Neutrophil (primary cell): ENCODE measurements around the gene SETD4.

ENCODE experiments used
- H3K27ac ChIP-seq: fragments of 200-600 bp; sonication (generic); 2 replicates; pipeline ENCODE4 v1.5.1; 2016; ENCODE audit warnings: mild to moderate bottlenecking, moderate library complexity
- H3K27me3 ChIP-seq: fragments of 200-600 bp; sonication (generic); 2 replicates; pipeline ENCODE4 v1.6.0; 2016; ENCODE audit warnings: mild to moderate bottlenecking
- H3K36me3 ChIP-seq: fragments of 200-600 bp; sonication (generic); 2 replicates; pipeline ENCODE4 v1.5.1; 2017
- H3K4me1 ChIP-seq, 2 experiments: fragments of 200-600 bp in 1 of 2; sonication (generic) in 1 of 2; 1 replicate in 1 of 2; 2 replicates in 1 of 2; pipeline versions ENCODE4 v1.5.1 to v1.6.1; 2013 to 2016; ENCODE audit warnings: low read depth in 1 of 2, low read length in 1 of 2, mild to moderate bottlenecking in 1 of 2, moderate library complexity in 1 of 2; ENCODE audit not compliant: control insufficient read depth in 1 of 2, insufficient read depth in 1 of 2
- H3K4me3 ChIP-seq, 2 experiments: fragments of 200-600 bp in 1 of 2; sonication (generic) in 1 of 2; 1 replicate in 1 of 2; 2 replicates in 1 of 2; pipeline ENCODE4 v1.5.1; 2013 to 2016; ENCODE audit warnings: low read depth in 1 of 2, low read length in 1 of 2, mild to moderate bottlenecking in 1 of 2, moderate library complexity in 1 of 2
- H3K9me3 ChIP-seq: fragments of 200-600 bp; sonication (generic); 2 replicates; pipeline ENCODE4 v1.5.1; 2016
- CTCF ChIP-seq: fragments of 200-600 bp; sonication (generic); IDR thresholded peaks from 2 replicates; pipeline ENCODE4 v1.5.1; 2016; ENCODE audit warnings: antibody characterized with exemption

SETD4 gene

GRCh38 chr21:36064085-36064460 lies 3.7 kb upstream of the SETD4 start:
- H3K36me3 ChIP-seq = no peaks in the 10 kb centered on the region
- H3K27ac ChIP-seq = no peak overlapping the region
- no peak overlapping the region for H3K4me3 ChIP-seq
- peaks cover 13 to 18% of the 10 kb centered on the region in 2 experiments for H3K4me1 ChIP-seq
- TF ChIP-seq CTCF = no peak
- H3K9me3 ChIP-seq = no peaks in the 10 kb centered on the region
- no peaks in the 10 kb centered on the region for H3K27me3 ChIP-seq

GRCh38 chr21:36063375-36064084 lies 3.2 kb upstream of the SETD4 start:
- Histone ChIP-seq H3K27me3 (no peaks in the 10 kb centered on the region), H3K36me3 (no peaks in the 10 kb centered on the region), H3K27ac (no peak overlapping the region), H3K4me3 (no peak overlapping the region), H3K9me3 (no peaks in the 10 kb centered on the region), H3K4me1 (peaks cover 13 to 17% of the 10 kb centered on the region in 2 experiments)
- TF ChIP-seq CTCF = no peak

GRCh38 chr21:36061445-36061844 lies 1.1 kb upstream of the SETD4 start:
- Histone ChIP-seq H3K27ac (no peak overlapping the region), H3K9me3 (no peaks in the 10 kb centered on the region), H3K4me3 (no peak overlapping the region), H3K27me3 (no peaks in the 10 kb centered on the region), H3K36me3 (peaks cover 13% of the 10 kb centered on the region), H3K4me1 (peaks cover 13 to 17% of the 10 kb centered on the region in 2 experiments)
- TF ChIP-seq CTCF = no peak

DNA sequence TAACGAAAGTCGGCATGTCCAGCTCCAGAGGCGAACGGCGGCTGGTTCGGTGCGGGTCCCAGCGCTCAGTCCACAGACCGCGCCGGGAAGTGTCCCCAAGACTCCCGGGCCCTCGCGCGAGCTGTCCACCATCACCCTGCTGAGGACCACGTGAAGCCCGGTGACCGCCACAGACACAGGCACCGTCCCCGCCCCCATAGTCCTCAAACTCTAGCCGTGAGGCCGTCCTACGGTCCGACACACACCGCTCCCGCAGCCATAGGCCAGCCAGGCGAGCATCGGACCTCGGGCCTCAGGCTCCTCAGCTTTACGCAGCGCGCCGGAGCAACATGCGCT lies 535 bp downstream of the SETD4 start:
- Histone ChIP-seq H3K36me3 (peaks cover 29% of the 10 kb centered on the region), H3K9me3 (no peaks in the 10 kb centered on the region), H3K27ac (peak overlapping the region; percentile 90), H3K27me3 (no peaks in the 10 kb centered on the region), H3K4me1 (peaks cover 13 to 17% of the 10 kb centered on the region in 2 experiments), H3K4me3 (peak overlapping the region; percentile 78 to 90)
- no peak for TF ChIP-seq CTCF

DNA sequence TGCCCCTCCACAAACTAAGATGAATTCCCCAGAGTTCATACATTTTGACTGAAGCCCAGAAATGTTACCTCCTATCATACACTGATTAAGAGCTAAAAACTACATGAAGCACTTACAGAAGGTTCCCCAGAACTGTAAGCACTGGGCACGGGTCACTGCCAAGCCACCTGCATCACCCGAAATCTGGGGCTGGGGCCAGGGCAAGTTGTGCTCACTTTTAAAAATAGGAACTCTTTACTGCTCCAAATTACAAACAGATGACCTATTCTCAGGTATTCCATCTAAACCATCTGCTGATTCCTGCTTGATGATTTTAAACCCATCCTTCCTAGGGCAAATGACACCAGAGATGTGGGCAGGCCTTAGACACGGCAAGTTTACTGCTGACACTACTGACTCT lies 4.8 kb downstream of the SETD4 start:
- TF ChIP-seq CTCF = no peak
- Histone ChIP-seq H3K4me1 (peaks cover 8 to 12% of the 10 kb centered on the region in 2 experiments), H3K4me3 (no peak overlapping the region), H3K27ac (no peak overlapping the region), H3K36me3 (peaks cover 57% of the 10 kb centered on the region), H3K27me3 (no peaks in the 10 kb centered on the region), H3K9me3 (no peaks in the 10 kb centered on the region)
